ENCODE results near the gene IMPDH1.

GRCh38 chr7:128364166-128364870 is 45.5 kb downstream of the IMPDH1 start:
- no peak for TF ChIP-seq SREBF2 (IDR thresholded peaks at IDR 0.05)
- TF ChIP-seq SMC3 (IDR thresholded peaks at IDR 0.05) = no peak
- no peak for TF ChIP-seq REST (IDR thresholded peaks at IDR 0.05)
- no peak for TF ChIP-seq MAFK (IDR thresholded peaks at IDR 0.05; ENCODE audit: partially characterized antibody)
- TF ChIP-seq MAX (IDR thresholded peaks at IDR 0.05) = no peak
- no peak for TF ChIP-seq PHF8 (IDR thresholded peaks at IDR 0.05; ENCODE audit: borderline replicate concordance, low read depth)
- TF ChIP-seq CTCF (IDR thresholded peaks at IDR 0.05) = no peak
- no peak for TF ChIP-seq POLR2A (IDR thresholded peaks at IDR 0.05; ENCODE audit: low read length)
- TF ChIP-seq E2F6 (IDR thresholded peaks at IDR 0.05; ENCODE audit: borderline replicate concordance, low read depth) = no peak
- no peak for TF ChIP-seq EP300 (IDR thresholded peaks at IDR 0.05)
- no peak for TF ChIP-seq CHD4 (IDR thresholded peaks at IDR 0.05; ENCODE audit: borderline replicate concordance)
- no peak for TF ChIP-seq ZC3H11A (IDR thresholded peaks at IDR 0.05)
- TF ChIP-seq HDAC2 (IDR thresholded peaks at IDR 0.05) = no peak
- no peak for TF ChIP-seq JUNB (IDR thresholded peaks at IDR 0.05)
